ENCODE measurements around the gene TRIM15.

GRCh38 chr6:30131947-30132497 lies 31.3 kb upstream of the TRIM15 start:
- TF ChIP-seq, protein P1, sequence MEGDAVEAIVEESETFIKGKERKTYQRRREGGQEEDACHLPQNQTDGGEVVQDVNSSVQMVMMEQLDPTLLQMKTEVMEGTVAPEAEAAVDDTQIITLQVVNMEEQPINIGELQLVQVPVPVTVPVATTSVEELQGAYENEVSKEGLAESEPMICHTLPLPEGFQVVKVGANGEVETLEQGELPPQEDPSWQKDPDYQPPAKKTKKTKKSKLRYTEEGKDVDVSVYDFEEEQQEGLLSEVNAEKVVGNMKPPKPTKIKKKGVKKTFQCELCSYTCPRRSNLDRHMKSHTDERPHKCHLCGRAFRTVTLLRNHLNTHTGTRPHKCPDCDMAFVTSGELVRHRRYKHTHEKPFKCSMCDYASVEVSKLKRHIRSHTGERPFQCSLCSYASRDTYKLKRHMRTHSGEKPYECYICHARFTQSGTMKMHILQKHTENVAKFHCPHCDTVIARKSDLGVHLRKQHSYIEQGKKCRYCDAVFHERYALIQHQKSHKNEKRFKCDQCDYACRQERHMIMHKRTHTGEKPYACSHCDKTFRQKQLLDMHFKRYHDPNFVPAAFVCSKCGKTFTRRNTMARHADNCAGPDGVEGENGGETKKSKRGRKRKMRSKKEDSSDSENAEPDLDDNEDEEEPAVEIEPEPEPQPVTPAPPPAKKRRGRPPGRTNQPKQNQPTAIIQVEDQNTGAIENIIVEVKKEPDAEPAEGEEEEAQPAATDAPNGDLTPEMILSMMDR (conservative IDR thresholded peaks at IDR 0.05; ENCODE audit: low read depth, low read length), result no peak
- TF ChIP-seq EZH2 (IDR thresholded peaks at IDR 0.05; ENCODE audit: low read length, unreplicated experiment), result no peak

Measured in PC-3 (cell line).